ENCODE results near the gene BDKRB2.

Gene BDKRB2

GRCh38 chr14:96250485-96250884 lies 45.8 kb downstream of the BDKRB2 start:
- no peak for DNase-seq (ENCODE audit: low read depth in 1 of 2, low spot score in 1 of 2)

DNA sequence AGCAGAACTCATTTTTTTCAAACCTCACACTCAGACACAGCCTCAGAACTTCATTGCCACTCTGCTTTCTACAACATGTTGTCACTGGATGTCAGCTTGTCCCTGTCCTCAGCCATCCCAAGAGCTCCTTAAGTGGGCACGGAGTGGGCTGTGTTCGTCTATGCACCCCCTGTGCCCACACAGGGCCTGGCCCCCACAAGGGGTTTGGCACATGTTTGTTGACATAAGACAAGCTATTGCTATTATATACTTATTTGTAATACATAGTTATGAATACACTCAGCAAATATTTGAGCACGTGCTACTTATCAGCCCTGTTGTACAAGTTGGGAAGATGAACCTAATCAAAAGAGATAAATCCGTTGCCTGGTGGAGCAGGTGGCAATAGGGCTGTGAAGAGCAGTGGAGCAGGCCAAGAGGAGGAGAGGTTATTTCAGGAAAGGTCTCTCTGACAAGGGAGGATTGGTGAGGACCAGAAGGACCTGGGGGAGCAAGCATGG lies 47.1 kb downstream of the BDKRB2 start:
- DNase-seq (ENCODE audit: low read depth in 1 of 2, low spot score in 1 of 2), result no peak

- DNase-seq (ENCODE audit: low read depth in 1 of 2, low spot score in 1 of 2), result no peak
These were observed 47.8 kb downstream of the BDKRB2 start for GRCh38 chr14:96252323-96252998.

DNA sequence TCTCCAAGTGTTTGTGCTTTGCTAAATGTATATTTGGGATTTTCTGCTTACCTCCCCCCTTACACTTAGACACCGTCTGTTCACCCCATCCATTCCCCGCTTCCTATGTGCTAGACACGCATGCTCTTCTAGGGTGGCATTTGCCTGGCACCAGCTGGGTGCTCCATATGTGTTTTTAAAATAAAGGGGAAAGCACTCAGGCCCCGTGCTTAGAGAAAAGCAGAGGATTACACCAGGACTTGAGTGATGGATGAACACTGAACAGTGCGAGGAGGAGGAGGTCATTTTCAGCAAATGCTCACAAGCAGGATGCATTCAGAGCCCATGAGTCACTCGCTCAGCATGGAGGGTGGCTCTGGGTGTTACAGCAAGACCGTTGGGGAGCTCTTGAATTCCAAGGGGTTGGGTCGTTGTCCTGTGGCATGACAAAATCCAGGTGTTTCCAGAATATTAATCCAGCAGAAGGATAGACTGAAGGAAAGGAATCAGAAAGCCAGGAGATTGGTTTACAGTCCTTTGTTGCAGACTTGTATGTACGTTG lies 48.4 kb downstream of the BDKRB2 start:
- no peak for DNase-seq (ENCODE audit: low read depth in 1 of 2, low spot score in 1 of 2)

GRCh38 chr14:96254687-96255086 lies 50.0 kb downstream of the BDKRB2 start:
- no peak for DNase-seq (ENCODE audit: low read depth in 1 of 2, low spot score in 1 of 2)

DNA sequence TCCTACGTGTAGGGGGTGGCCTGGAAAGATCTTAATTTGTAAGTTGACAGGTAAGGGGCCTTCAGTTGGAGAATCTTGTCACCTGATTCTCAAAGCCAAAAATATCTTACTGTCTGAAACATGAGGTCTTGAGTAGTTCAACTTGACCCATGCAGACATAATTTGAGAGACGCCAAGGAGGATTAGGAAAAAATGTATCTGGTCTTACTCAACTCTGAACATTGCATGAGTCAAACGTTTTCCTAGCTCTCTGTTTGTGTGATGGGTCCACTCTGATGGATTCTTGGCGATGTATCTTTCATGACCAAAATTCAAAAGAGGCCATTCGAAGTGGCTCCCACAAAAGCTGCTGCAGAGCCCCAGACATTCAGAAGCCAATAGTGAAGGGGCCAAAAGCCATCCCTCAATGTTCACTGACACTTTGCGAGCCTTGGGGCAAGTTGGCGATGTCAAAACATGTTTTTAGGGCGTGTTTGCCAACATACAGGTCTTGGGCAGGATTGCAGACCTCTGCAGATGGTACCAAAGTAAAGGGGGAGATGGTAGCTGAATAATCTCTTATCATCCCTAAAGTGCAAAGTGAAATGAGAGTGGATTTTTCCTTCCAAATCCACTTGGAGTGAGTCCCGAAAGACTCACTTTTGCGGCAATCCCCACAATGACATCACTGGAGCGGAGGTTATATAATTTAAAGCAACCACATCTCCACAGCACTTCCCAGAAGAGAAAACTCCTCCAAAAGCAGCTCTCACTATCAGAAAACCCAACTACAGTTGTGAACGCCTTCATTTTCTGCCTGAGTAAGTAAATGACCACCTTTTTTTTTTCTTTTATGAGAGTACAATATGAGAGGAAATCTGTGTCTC lies 51.1 kb downstream of the BDKRB2 start, which contains the start of gene BDKRB1:
BDKRB1 (plus strand) TSS at position 710 of the 866 bp plus-strand sequence. CDS start 7,473 bp downstream, outside the sequence.
- DNase-seq (ENCODE audit: low read depth in 1 of 2, low spot score in 1 of 2), result no peak

- no peak for DNase-seq (ENCODE audit: low read depth in 1 of 2, low spot score in 1 of 2)
These were observed 51.8 kb downstream of the BDKRB2 start for GRCh38 chr14:96256407-96256806.

DNA sequence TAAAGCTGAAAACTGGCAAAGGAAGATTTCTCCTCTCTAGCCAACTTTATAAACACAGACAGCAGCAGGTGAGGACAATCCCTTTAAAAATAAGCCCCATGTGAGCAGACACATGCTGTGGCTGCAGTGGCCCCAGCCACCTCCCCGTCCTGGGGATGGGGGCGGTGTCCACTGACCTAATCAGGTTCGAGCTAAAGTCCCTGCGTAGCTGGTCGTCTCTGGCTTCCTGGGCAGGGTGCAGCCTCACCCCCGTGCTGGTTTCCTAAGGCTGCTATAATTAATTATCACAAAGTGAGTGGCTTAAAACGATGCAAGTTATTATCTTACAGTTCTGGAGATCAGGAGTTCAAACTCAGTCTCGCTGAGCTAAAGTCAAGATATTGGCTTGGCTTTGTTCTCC lies 52.4 kb downstream of the BDKRB2 start:
- DNase-seq (ENCODE audit: low read depth in 1 of 2, low spot score in 1 of 2), result no peak

- DNase-seq (ENCODE audit: low read depth in 1 of 2, low spot score in 1 of 2), result no peak
These were observed 53.3 kb downstream of the BDKRB2 start for GRCh38 chr14:96257900-96258299.

DNA sequence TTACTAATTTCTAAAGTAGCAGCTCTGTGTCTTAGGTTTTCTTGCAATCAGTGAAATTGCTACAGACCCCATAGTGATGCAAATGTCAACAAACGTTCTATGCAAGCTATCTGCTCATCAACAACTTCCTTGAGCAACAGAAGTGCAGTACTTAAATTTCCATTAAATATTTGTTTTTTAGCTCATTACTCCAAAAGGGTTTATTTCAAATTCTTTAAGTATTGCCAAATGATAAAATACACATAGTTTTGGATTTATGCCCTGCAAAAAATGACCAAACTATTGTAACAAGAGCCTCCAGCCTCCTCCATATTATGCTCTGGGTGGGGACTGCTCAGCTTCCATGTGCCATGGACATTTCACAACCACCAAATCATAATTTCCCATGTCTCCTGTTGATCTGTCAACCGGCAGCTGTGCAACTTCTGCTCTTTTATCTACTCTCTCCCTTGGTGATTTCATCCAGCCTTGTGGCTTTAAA lies 55.7 kb downstream of the BDKRB2 start:
- no peak for DNase-seq (ENCODE audit: low read depth in 1 of 2, low spot score in 1 of 2)

DNA sequence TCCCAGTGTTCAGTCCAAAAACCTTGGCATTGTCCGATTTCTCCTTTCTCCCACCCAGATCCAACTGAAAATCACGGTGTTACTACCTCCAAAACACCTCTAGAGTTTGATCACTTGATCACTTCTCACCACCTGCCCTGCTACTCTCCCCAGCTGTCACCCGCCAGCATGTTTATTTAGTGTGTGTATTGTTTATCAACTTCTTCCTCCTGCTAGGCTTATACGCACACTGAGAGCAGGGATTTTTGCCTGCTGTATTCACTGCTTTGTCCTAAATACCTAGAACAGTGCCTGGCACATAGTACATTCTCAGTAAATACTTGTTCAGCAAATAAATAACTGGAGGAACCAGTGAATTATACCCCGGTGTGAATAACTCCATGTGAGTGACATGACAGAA lies 56.4 kb downstream of the BDKRB2 start:
- no peak for DNase-seq (ENCODE audit: low read depth in 1 of 2, low spot score in 1 of 2)

DNA sequence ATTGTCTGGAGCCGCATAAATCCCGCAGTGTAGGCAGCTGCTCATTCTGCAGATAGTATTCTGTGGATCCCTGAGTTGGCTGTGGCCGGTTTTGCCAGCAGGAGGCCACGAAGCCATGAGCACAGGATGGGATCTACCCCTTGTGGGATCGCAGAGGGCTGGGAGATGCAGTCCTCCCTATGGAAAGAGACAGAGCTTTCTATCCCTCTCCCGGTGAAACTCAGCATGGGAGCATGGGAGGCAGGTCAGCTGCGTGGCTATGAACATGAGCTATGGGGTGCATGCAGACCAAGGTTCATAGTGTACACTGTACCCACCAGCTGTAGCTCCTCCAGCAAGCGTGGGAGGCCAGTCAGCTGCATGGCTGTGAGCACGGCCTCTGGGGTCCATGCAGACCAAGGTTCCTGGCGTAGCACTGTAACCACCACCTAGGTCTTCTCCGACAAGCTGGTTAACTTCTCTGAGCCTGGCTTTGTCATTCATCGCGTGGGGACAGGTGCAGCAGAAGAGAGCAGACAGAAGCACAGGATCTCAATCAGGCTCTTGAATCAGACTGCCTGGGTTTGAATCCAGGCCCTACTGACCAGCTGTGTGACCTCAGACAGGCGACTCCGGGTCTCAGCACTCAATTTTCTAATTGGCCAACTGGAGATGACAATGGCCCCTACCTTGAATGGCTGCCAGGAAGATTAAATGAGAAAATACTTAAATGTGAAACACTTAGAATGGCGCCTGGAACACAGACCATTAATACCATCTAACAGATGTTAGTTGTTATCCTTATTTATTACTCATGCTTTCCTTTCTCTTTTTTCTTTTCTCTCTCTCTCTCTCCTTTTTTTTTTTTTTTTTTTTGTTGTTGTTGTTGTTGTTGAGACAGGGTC lies 57.4 kb downstream of the BDKRB2 start:
- no peak for DNase-seq (ENCODE audit: low read depth in 1 of 2, low spot score in 1 of 2)

- DNase-seq (ENCODE audit: low read depth in 1 of 2, low spot score in 1 of 2), result no peak
These were observed 58.9 kb downstream of the BDKRB2 start for GRCh38 chr14:96263347-96264199.

GRCh38 chr14:96264200-96264553 lies 59.5 kb downstream of the BDKRB2 start:
- no peak for DNase-seq (ENCODE audit: low read depth in 1 of 2, low spot score in 1 of 2)

DNA sequence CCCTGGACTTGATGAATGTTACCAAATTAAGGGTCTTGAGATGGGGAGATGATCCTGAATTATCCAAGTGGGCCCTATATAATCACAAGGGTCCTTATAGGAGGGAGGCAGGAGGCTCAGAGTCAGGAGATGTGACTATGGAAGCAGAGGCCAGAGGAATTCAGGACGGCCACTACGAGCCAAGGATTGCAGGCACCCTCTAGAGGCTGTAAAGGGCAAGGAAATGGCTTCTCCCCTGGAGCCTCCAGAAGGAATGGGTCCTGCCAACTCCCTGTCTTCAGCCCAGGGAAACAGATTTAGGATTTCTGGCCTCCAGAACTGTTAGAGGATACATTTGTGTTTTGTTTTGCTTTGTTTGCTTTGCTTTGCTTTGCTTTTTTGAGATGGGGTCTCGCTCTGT lies 60.2 kb downstream of the BDKRB2 start:
- DNase-seq (ENCODE audit: low read depth in 1 of 2, low spot score in 1 of 2), result no peak

GRCh38 chr14:96265383-96266095 lies 60.9 kb downstream of the BDKRB2 start:
- no peak for DNase-seq (ENCODE audit: low read depth in 1 of 2, low spot score in 1 of 2)

DNA sequence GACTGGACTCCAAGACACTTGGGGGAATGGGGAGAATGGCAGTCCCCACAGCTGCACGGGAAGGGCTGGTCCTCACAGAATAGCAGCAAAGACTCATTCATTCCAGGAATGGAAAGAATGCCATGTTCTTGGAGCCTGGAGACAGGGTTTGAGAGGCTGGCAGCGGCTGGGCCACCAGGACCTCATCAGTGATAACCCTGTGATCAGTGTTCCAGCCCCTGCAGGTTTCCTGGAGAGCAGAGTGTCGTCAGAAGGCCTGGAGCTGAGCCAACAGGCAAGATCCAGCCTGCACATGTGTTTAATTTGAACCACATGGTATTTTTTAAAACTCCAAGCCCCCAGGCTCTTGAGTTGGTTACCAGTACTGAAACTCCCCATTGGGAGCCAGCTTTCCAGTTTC lies 62.7 kb downstream of the BDKRB2 start:
- no peak for DNase-seq (ENCODE audit: low read depth in 1 of 2, low spot score in 1 of 2)

DNA sequence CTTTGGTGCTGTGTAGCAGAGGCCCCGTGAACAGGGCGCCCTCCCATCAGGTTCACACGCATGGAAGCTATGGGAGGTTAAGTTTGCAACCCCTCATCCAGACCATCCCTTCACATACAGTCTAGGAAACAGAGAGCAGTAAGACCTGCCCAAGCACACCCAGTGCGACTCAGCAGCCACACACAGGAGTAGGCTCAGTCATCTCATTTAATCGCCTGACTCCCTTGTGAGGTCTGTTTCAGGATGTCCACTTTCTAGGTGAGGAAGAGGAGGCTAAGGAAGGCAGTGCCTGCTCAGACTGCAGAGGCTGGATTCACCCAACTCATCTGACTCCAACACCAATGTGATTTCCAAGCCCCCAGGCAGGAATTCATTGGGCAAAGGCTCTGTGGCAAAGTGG lies 63.3 kb downstream of the BDKRB2 start:
- DNase-seq (ENCODE audit: low read depth in 1 of 2, low spot score in 1 of 2), result no peak
